Suprapubic skin (tissue), 4 donors: ENCODE results near the gene LNX2. TPM values are rescaled to one million over a fixed set of nuclear protein-coding genes. Genes with fewer than 3 reads are reported as not detected.

Experiments used
- DNase-seq, 2 donors: peaks; one replicate each; pipeline ENCODE4 v3.0.0-alpha.2; 2019; ENCODE audit warnings: low spot score in 2 of 2
- H3K27ac ChIP-seq: fragments of 200-600 bp; sonication (generic); one replicate; pipeline ENCODE4 v1.5.1; 2019
- H3K27me3 ChIP-seq: fragments of 200-600 bp; sonication (generic); one replicate; pipeline ENCODE4 v1.5.1; 2019
- H3K36me3 ChIP-seq: fragments of 200-600 bp; sonication (generic); one replicate; pipeline ENCODE4 v1.5.1; 2019
- H3K4me1 ChIP-seq: fragments of 200-600 bp; sonication (generic); one replicate; pipeline ENCODE4 v1.5.1; 2019
- H3K4me3 ChIP-seq: fragments of 200-600 bp; sonication (generic); one replicate; pipeline ENCODE4 v1.5.1; 2019; ENCODE audit warnings: mild to moderate bottlenecking
- H3K9me3 ChIP-seq: fragments of 200-600 bp; sonication (generic); one replicate; pipeline ENCODE4 v1.5.1; 2019
- CTCF ChIP-seq, 2 donors: fragments of 200-600 bp in 1 of 2; fragments of 450-650 bp in 1 of 2; sonication (generic) in 1 of 2; IDR thresholded peaks; one replicate each; pipeline ENCODE4 v1.5.1; 2016 to 2019; ENCODE audit warnings: antibody characterized with exemption in 2 of 2, mild to moderate bottlenecking in 1 of 2, moderate library complexity in 1 of 2
- EP300 ChIP-seq: sonication (generic); formaldehyde crosslinking; IDR thresholded peaks from one replicate; pipeline ENCODE4 v1.6.1; 2017; ENCODE audit warnings: antibody characterized with exemption
- POLR2A ChIP-seq, 2 donors: fragments of 450-650 bp; IDR thresholded peaks; one replicate each; pipeline ENCODE4 v1.6.1; 2017; ENCODE audit warnings: antibody characterized with exemption in 2 of 2, mild to moderate bottlenecking in 2 of 2, moderate library complexity in 2 of 2
- POLR2AphosphoS5 ChIP-seq, 3 donors: sonication (generic); formaldehyde crosslinking; IDR thresholded peaks; one replicate each; pipeline ENCODE4 v1.6.1; 2017; ENCODE audit warnings: antibody characterized with exemption in 3 of 3
- WGBS: methylation state at CpG from one replicate; pipeline ENCODE4 v1.1.5; 2018; 5-methylcytosine and 5-hydroxymethylcytosine counted together
- total RNA-seq, 4 donors: library from RNA; depleted of rRNA; stranded (reverse); fragments of >200 nt; gene quantifications; one replicate each; pipeline ENCODE4 v1.1.0, GENCODE V29; 2016

Gene LNX2
- total RNA-seq, 4 donors from 2014 or later = 11.2 to 15.9 (median 13.6) TPM

- TF ChIP-seq CTCF (IDR thresholded peaks at IDR 0.05) (no peak), POLR2AphosphoS5 (IDR thresholded peaks at IDR 0.05) (no peak), POLR2A (IDR thresholded peaks at IDR 0.05) (no peak), EP300 (no peak)
- 42% methylated on average over 6 of the region's 6 CpGs for WGBS
- H3K4me1 ChIP-seq = peaks cover 68% of the 10 kb centered on the region
- H3K27ac ChIP-seq = no peak overlapping the region
- no peaks in the 10 kb centered on the region for H3K27me3 ChIP-seq
- H3K36me3 ChIP-seq = no peaks in the 10 kb centered on the region
- H3K4me3 ChIP-seq = no peak overlapping the region
- no peaks in the 10 kb centered on the region for H3K9me3 ChIP-seq
- DNase-seq = no peak
These were observed 16.4 kb upstream of the LNX2 start for GRCh38 chr13:27636589-27637288.

GRCh38 chr13:27635266-27635665, 14.9 kb upstream of the LNX2 start:
- 61% methylated on average over 1 of the region's 1 CpG for WGBS
- Histone ChIP-seq H3K4me1 (peaks cover 65% of the 10 kb centered on the region), H3K27me3 (no peaks in the 10 kb centered on the region), H3K27ac (no peak overlapping the region), H3K9me3 (no peaks in the 10 kb centered on the region), H3K36me3 (no peaks in the 10 kb centered on the region), H3K4me3 (no peak overlapping the region)
- no peak for TF ChIP-seq POLR2AphosphoS5 (IDR thresholded peaks at IDR 0.05)
- no peak for TF ChIP-seq CTCF (IDR thresholded peaks at IDR 0.05)
- TF ChIP-seq EP300 = no peak
- TF ChIP-seq POLR2A (IDR thresholded peaks at IDR 0.05) = no peak
- DNase-seq = no peak

GRCh38 chr13:27634791-27635190, 14.5 kb upstream of the LNX2 start:
- DNase-seq = no peak
- Histone ChIP-seq H3K4me3 (no peak overlapping the region), H3K4me1 (peaks cover 60% of the 10 kb centered on the region), H3K27me3 (no peaks in the 10 kb centered on the region), H3K36me3 (no peaks in the 10 kb centered on the region), H3K9me3 (no peaks in the 10 kb centered on the region), H3K27ac (peak overlapping the region; percentile 57)
- WGBS = 43% methylated on average over 3 of the region's 3 CpGs
- TF ChIP-seq CTCF (IDR thresholded peaks at IDR 0.05) (no peak), POLR2AphosphoS5 (IDR thresholded peaks at IDR 0.05) (no peak), EP300 (no peak), POLR2A (IDR thresholded peaks at IDR 0.05) (no peak)

- H3K27me3 ChIP-seq = no peaks in the 10 kb centered on the region
- H3K9me3 ChIP-seq = no peaks in the 10 kb centered on the region
- H3K36me3 ChIP-seq = no peaks in the 10 kb centered on the region
- WGBS = 34% methylated on average over 2 of the region's 2 CpGs
- H3K4me1 ChIP-seq = peaks cover 54% of the 10 kb centered on the region
- no peak for DNase-seq
- no peak overlapping the region for H3K4me3 ChIP-seq
- peak overlapping the region; percentile 60 for H3K27ac ChIP-seq
- no peak for TF ChIP-seq EP300
- TF ChIP-seq CTCF (IDR thresholded peaks at IDR 0.05) = no peak
- peak in 1 of 3 donors; percentile 29 for TF ChIP-seq POLR2AphosphoS5 (IDR thresholded peaks at IDR 0.05)
- no peak for TF ChIP-seq POLR2A (IDR thresholded peaks at IDR 0.05)
These were observed 13.9 kb upstream of the LNX2 start for GRCh38 chr13:27634231-27634630.

- DNase-seq = no peak
- Histone ChIP-seq H3K4me1 (peaks cover 39% of the 10 kb centered on the region), H3K4me3 (no peak overlapping the region), H3K36me3 (no peaks in the 10 kb centered on the region), H3K9me3 (no peaks in the 10 kb centered on the region), H3K27me3 (no peaks in the 10 kb centered on the region), H3K27ac (no peak overlapping the region)
- WGBS = 93% methylated on average over 1 of the region's 1 CpG
- TF ChIP-seq EP300 (no peak), POLR2A (IDR thresholded peaks at IDR 0.05) (no peak), POLR2AphosphoS5 (IDR thresholded peaks at IDR 0.05) (no peak), CTCF (IDR thresholded peaks at IDR 0.05) (no peak)
These were observed 12.3 kb upstream of the LNX2 start for GRCh38 chr13:27632648-27633047.
